GM08714 (cell line): ENCODE measurements around the gene DENND11.

ENCODE experiments used
- H3K4me3 ChIP-seq: fragments of 200-500 bp; sonication (Bioruptor generic); 2 replicates; pipeline ENCODE4 v1.5.1; 2014; ENCODE audit warnings: mild to moderate bottlenecking, low read length, inconsistent platforms
- ZNF274 ChIP-seq: IDR thresholded peaks from 2 replicates; pipeline ENCODE4 v1.6.1; 2012; ENCODE audit warnings: mild to moderate bottlenecking, low read depth, low read length

DENND11 gene

GRCh38 chr7:141702047-141702567, at the start of gene DENND11:
Gene DENND11 (minus strand): TSS chr7:141702166. CDS start chr7:141702153, 13 bp downstream.
- H3K4me3 ChIP-seq = peak within 1 kb of the TSS; percentile 76
- no peak for TF ChIP-seq ZNF274

- TF ChIP-seq ZNF274 = no peak
- H3K4me3 ChIP-seq = no peak overlapping the region
Measured at GRCh38 chr7:141748396-141748795, 46.4 kb upstream of the DENND11 start.

- no peak overlapping the region for H3K4me3 ChIP-seq
- no peak for TF ChIP-seq ZNF274
Measured at GRCh38 chr7:141744131-141744530, 42.2 kb upstream of the DENND11 start.

- no peak overlapping the region for H3K4me3 ChIP-seq
- no peak for TF ChIP-seq ZNF274
Measured at GRCh38 chr7:141742229-141742628, 40.3 kb upstream of the DENND11 start.

GRCh38 chr7:141739250-141739649, 37.3 kb upstream of the DENND11 start:
- no peak for TF ChIP-seq ZNF274
- H3K4me3 ChIP-seq = peak overlapping the region; percentile 75

- H3K4me3 ChIP-seq = peak overlapping the region; percentile 75
- TF ChIP-seq ZNF274 = no peak
Measured at GRCh38 chr7:141738592-141739013, 36.6 kb upstream of the DENND11 start.

GRCh38 chr7:141737836-141738591, 36.0 kb upstream of the DENND11 start, which contains the start of gene SSBP1:
Gene SSBP1 (plus strand): TSS chr7:141738358. CDS start chr7:141739167, 809 bp downstream.
- H3K4me3 ChIP-seq = peak within 1 kb of the TSS; percentile 75
- no peak for TF ChIP-seq ZNF274

GRCh38 chr7:141737118-141737835, 35.3 kb upstream of the DENND11 start:
- no peak for TF ChIP-seq ZNF274
- peak overlapping the region; percentile 75 for H3K4me3 ChIP-seq

- no peak for TF ChIP-seq ZNF274
- H3K4me3 ChIP-seq = no peak overlapping the region
Measured at GRCh38 chr7:141731476-141732149, 29.6 kb upstream of the DENND11 start.

GRCh38 chr7:141729020-141729419, 27.1 kb upstream of the DENND11 start:
- no peak overlapping the region for H3K4me3 ChIP-seq
- no peak for TF ChIP-seq ZNF274

GRCh38 chr7:141722529-141722928, 20.6 kb upstream of the DENND11 start:
- no peak for TF ChIP-seq ZNF274
- H3K4me3 ChIP-seq = no peak overlapping the region

GRCh38 chr7:141717450-141717849, 15.5 kb upstream of the DENND11 start:
- H3K4me3 ChIP-seq = no peak overlapping the region
- TF ChIP-seq ZNF274 = no peak

GRCh38 chr7:141715794-141716689, 14.1 kb upstream of the DENND11 start:
- no peak overlapping the region for H3K4me3 ChIP-seq
- no peak for TF ChIP-seq ZNF274

- H3K4me3 ChIP-seq = no peak overlapping the region
- no peak for TF ChIP-seq ZNF274
Measured at GRCh38 chr7:141715018-141715417, 13.1 kb upstream of the DENND11 start.
